ENCODE data around the gene UNC5C.

- TF ChIP-seq CTCF (IDR thresholded peaks at IDR 0.05) (no peak), POLR2A (IDR thresholded peaks at IDR 0.05) (no peak)
Measured at GRCh38 chr4:95340191-95340590, 208.6 kb downstream of the UNC5C start.
